ENCODE measurements around the gene CRKL.

Gene CRKL

DNA sequence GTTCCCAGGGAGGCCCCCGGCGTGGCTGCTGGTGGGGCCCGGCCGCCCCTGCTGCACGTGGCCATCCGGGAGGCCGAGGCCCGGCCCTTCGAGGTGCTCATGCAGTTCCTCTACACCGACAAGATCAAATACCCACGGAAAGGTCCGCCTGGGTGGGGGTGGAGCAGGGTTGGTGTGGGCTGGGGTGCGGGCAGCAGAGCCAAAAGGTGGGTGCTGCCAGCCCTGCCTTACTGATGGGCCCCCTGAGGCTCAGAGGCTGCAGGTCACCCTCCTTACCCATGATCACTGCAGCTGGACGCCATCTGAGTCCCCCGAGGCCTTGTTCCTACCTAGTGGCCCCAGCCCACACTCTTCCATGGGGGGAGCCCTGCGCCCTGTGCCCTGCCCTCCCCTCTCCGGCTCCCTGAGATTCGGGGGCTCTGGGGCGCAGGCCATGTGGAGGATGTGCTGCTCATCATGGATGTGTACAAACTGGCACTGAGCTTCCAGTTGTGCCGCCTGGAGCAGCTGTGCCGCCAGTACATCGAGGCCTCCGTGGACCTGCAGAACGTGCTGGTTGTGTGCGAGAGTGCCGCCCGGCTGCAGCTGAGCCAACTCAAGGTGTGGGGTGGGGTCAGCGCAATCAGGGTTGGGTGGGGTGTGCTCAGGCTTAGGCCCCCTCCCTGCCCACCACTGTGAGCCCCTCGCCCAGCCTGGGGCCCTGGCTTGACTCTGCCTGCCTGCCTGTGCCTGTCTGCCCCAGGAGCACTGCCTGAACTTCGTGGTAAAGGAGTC, 77.1 kb downstream of the CRKL start:
- no peaks in the 10 kb centered on the region for H3K4me1 ChIP-seq (ENCODE audit: insufficient read depth, low read length)
- TF ChIP-seq EZH2 (IDR thresholded peaks at IDR 0.05; ENCODE audit: borderline replicate concordance, low read depth, low read length, severe bottlenecking): no peak
- TF ChIP-seq, protein P1, sequence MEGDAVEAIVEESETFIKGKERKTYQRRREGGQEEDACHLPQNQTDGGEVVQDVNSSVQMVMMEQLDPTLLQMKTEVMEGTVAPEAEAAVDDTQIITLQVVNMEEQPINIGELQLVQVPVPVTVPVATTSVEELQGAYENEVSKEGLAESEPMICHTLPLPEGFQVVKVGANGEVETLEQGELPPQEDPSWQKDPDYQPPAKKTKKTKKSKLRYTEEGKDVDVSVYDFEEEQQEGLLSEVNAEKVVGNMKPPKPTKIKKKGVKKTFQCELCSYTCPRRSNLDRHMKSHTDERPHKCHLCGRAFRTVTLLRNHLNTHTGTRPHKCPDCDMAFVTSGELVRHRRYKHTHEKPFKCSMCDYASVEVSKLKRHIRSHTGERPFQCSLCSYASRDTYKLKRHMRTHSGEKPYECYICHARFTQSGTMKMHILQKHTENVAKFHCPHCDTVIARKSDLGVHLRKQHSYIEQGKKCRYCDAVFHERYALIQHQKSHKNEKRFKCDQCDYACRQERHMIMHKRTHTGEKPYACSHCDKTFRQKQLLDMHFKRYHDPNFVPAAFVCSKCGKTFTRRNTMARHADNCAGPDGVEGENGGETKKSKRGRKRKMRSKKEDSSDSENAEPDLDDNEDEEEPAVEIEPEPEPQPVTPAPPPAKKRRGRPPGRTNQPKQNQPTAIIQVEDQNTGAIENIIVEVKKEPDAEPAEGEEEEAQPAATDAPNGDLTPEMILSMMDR (IDR thresholded peaks at IDR 0.05; ENCODE audit: borderline replicate concordance, extremely low read depth, low read length, poor library complexity, severe bottlenecking): no peak
- H3K79me2 ChIP-seq (ENCODE audit: insufficient read depth, low read length): peaks cover 3% of the 10 kb centered on the region; the same call in 1 of the 2 replicates
- no peaks in the 10 kb centered on the region for H3K27me3 ChIP-seq (ENCODE audit: insufficient read depth, low read length, poor library complexity)
- no peaks in the 10 kb centered on the region for H3K9me3 ChIP-seq (ENCODE audit: insufficient read depth, low read length, severe bottlenecking)
- H3K9ac ChIP-seq (ENCODE audit: low read depth, low read length): no peak overlapping the region
- H3K36me3 ChIP-seq (ENCODE audit: insufficient read depth, low read length): peaks cover 86% of the 10 kb centered on the region
- no peak for ATAC-seq (ENCODE audit: insufficient read depth, low read depth)
- H4K20me1 ChIP-seq (ENCODE audit: insufficient read depth, low read length): peaks cover 9% of the 10 kb centered on the region; the same call in 1 of the 2 replicates
- no peak for DNase-seq
- no peak overlapping the region for H3K4me3 ChIP-seq (ENCODE audit: low read depth in 1 of 2, low read length in 2 of 2)
- H3K27ac ChIP-seq (ENCODE audit: low read length): no peak overlapping the region
- H3K4me2 ChIP-seq (ENCODE audit: insufficient read depth, low read length): no peak overlapping the region
- H2AFZ ChIP-seq (ENCODE audit: low read depth, low read length): no peak overlapping the region

DNA sequence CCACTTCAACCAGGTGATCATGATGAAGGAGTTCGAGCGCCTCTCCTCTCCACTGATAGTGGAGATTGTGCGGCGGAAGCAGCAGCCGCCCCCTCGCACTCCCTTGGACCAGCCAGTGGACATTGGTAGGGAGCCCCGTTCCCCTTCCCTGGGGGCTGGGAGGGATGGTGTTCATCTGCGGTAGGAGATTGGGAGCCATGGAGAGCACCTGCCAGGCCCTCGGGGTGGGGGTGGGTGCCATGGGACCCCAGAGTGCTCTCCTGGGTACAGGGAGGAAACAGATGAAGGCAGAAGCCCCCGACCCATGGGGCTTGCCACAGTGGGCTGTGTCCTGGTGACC, 77.7 kb downstream of the CRKL start:
- Histone ChIP-seq H3K4me3 (ENCODE audit: low read depth in 1 of 2, low read length in 2 of 2) (no peak overlapping the region), H2AFZ (ENCODE audit: low read depth, low read length) (no peak overlapping the region), H3K27ac (ENCODE audit: low read length) (no peak overlapping the region), H4K20me1 (ENCODE audit: insufficient read depth, low read length) (peaks cover 14% of the 10 kb centered on the region), H3K9ac (ENCODE audit: low read depth, low read length) (no peak overlapping the region), H3K36me3 (ENCODE audit: insufficient read depth, low read length) (peaks cover 91% of the 10 kb centered on the region), H3K9me3 (ENCODE audit: insufficient read depth, low read length, severe bottlenecking) (no peaks in the 10 kb centered on the region), H3K79me2 (ENCODE audit: insufficient read depth, low read length) (peaks cover 8% of the 10 kb centered on the region), H3K27me3 (ENCODE audit: insufficient read depth, low read length, poor library complexity) (no peaks in the 10 kb centered on the region), H3K4me1 (ENCODE audit: insufficient read depth, low read length) (peaks cover 6% of the 10 kb centered on the region), H3K4me2 (ENCODE audit: insufficient read depth, low read length) (no peak overlapping the region)
- TF ChIP-seq EZH2 (IDR thresholded peaks at IDR 0.05; ENCODE audit: borderline replicate concordance, low read depth, low read length, severe bottlenecking): no peak
- TF ChIP-seq, protein P1 (IDR thresholded peaks at IDR 0.05; ENCODE audit: borderline replicate concordance, extremely low read depth, low read length, poor library complexity, severe bottlenecking): no peak
- ATAC-seq (ENCODE audit: insufficient read depth, low read depth) (no peak), DNase-seq (no peak)

DNA sequence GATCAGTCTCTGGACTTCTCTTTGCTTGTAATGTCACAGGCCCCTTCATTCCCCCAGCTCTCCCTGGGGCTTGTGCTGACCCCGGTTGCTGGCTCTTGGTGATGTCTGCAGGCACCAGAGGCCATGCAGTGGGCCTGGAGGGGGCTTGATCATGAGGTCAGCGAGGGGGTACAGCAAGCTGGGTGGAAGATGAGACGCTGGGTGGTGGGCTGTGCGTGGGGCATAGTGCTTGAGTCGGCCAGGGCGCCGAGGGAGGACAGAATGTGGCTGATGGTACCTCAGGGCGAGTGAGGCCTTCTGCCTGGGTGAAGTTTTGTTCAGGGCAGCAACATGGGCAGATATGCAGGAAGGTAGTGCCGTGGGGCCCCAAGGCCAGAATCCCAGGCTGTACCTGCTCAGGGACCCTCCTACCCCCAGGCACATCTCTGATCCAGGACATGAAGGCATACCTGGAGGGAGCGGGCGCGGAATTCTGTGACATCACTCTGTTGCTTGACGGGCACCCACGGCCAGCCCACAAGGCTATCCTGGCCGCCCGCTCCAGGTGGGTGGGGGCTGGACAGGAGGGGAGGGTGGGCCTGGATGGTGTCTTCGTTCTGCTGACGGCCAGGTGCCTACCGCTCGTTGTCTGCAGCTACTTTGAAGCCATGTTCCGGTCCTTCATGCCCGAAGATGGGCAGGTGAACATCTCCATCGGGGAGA, 78.3 kb downstream of the CRKL start:
- H3K9me3 ChIP-seq (ENCODE audit: insufficient read depth, low read length, severe bottlenecking): no peaks in the 10 kb centered on the region
- H3K9ac ChIP-seq (ENCODE audit: low read depth, low read length): no peak overlapping the region
- H2AFZ ChIP-seq (ENCODE audit: low read depth, low read length): no peak overlapping the region
- no peak overlapping the region for H3K27ac ChIP-seq (ENCODE audit: low read length)
- H3K79me2 ChIP-seq (ENCODE audit: insufficient read depth, low read length): peaks cover 15% of the 10 kb centered on the region
- no peak overlapping the region for H3K4me3 ChIP-seq (ENCODE audit: low read depth in 1 of 2, low read length in 2 of 2)
- H3K4me1 ChIP-seq (ENCODE audit: insufficient read depth, low read length): peaks cover 12% of the 10 kb centered on the region
- TF ChIP-seq, protein P1 (IDR thresholded peaks at IDR 0.05; ENCODE audit: borderline replicate concordance, extremely low read depth, low read length, poor library complexity, severe bottlenecking): no peak
- no peak for TF ChIP-seq EZH2 (IDR thresholded peaks at IDR 0.05; ENCODE audit: borderline replicate concordance, low read depth, low read length, severe bottlenecking)
- H3K36me3 ChIP-seq (ENCODE audit: insufficient read depth, low read length): peaks cover 92% of the 10 kb centered on the region
- no peak overlapping the region for H3K4me2 ChIP-seq (ENCODE audit: insufficient read depth, low read length)
- no peaks in the 10 kb centered on the region for H3K27me3 ChIP-seq (ENCODE audit: insufficient read depth, low read length, poor library complexity)
- DNase-seq (no peak), ATAC-seq (ENCODE audit: insufficient read depth, low read depth) (no peak)
- H4K20me1 ChIP-seq (ENCODE audit: insufficient read depth, low read length): peaks cover 20% of the 10 kb centered on the region

Measured in DND-41 (cell line).